Activated CD4-positive, alpha-beta T cell treated with anti-CD3 and anti-CD28 coated beads, Interleukin-2, amount 10 ng/mL, durations not matched to agents 24 days and 14 days (primary cell): ENCODE data around the gene PYGL. TPM values are rescaled to one million over a fixed set of nuclear protein-coding genes. Genes with fewer than 3 reads are reported as not detected.
"Not testable (repeated sequence)": the region's sequence is repeated elsewhere in the genome, so short reads cannot be mapped to it uniquely, and the experiment has no call there.

ENCODE experiments used
- DNase-seq: peaks from one replicate; pipeline ENCODE4 v3.0.0; 2022
- H3K27ac Mint-ChIP-seq: one replicate; pipeline ENCODE4 v1.8.0; 2022; ENCODE audit warnings: mild to moderate bottlenecking, mixed read lengths
- H3K27me3 Mint-ChIP-seq: one replicate; pipeline ENCODE4 v1.8.0; 2022; ENCODE audit warnings: mixed read lengths
- H3K36me3 Mint-ChIP-seq: one replicate; pipeline ENCODE4 v1.8.0; 2022; ENCODE audit warnings: low read depth, mild to moderate bottlenecking, mixed read lengths
- H3K4me1 Mint-ChIP-seq: one replicate; pipeline ENCODE4 v1.8.0; 2021; ENCODE audit warnings: mixed read lengths
- H3K4me3 Mint-ChIP-seq: one replicate; pipeline ENCODE4 v1.8.0; 2022; ENCODE audit warnings: mild to moderate bottlenecking, moderate library complexity, mixed read lengths
- H3K9me3 Mint-ChIP-seq: one replicate; pipeline ENCODE4 v1.8.0; 2021; ENCODE audit warnings: mixed read lengths
- intact Hi-C: fragments of 100-400 bp; cut with micrococcal nuclease; formaldehyde crosslinking; loops from one replicate; pipeline ENCODE4 v1.15.1; 2023
- total RNA-seq: library from RNA; stranded (reverse); gene quantifications from 2 replicates; pipeline ENCODE4 v1.2.3, GENCODE V29; 2022

Gene PYGL
- total RNA-seq, 1 donor from 2014 or later: 0.26 TPM

DNA sequence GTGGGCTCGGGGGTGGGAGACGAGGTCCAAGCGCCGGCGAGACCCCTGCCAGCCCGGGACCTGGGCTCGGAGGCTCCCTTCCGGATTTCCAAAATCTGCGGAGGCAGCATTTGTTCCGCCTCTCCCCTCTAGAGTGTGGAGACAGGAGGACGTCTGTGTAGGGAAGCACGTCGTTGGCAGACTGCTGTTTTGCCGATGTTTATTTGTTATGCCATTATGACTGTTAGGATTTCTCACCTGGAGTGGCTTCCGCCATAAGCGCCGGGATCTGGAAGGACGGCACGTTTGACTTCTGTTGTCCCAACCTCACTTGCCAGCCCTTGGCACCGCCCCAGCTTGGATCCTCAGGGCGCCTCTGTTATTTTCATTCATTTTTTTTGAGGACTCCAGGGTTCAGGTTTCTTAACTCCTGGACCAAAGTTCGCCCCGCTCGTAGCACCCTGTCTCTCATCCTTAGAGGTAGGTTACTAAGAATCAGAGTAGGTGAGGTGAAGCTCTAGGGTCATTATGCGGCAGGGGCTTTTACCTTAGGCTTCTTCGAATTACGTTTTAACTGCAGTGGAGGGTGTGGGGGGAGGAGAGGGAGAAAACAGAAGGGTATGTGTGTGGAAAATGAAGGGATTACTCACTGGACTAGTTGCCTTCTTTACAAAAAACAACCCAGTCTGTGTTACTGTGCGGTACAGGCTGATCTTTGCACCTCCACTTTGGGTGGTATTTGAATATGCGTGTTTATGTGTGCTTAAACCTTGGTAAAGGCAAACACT, 547 bp upstream of the PYGL start:
- peaks cover 39% of the 10 kb centered on the region for H3K27me3 Mint-ChIP-seq
- DNase-seq: peak; percentile 58
- no peaks in the 10 kb centered on the region for H3K9me3 Mint-ChIP-seq
- H3K36me3 Mint-ChIP-seq: no peaks in the 10 kb centered on the region
- H3K4me1 Mint-ChIP-seq: peaks cover 6% of the 10 kb centered on the region
- intact Hi-C loops: loop anchor here (10.0 kb wide), 1 partner anchor 150 kb away; the partner anchor contains the start of gene TRIM9
- H3K27ac Mint-ChIP-seq: peak overlapping the region; percentile 53
- peak overlapping the region; percentile 86 for H3K4me3 Mint-ChIP-seq

DNA sequence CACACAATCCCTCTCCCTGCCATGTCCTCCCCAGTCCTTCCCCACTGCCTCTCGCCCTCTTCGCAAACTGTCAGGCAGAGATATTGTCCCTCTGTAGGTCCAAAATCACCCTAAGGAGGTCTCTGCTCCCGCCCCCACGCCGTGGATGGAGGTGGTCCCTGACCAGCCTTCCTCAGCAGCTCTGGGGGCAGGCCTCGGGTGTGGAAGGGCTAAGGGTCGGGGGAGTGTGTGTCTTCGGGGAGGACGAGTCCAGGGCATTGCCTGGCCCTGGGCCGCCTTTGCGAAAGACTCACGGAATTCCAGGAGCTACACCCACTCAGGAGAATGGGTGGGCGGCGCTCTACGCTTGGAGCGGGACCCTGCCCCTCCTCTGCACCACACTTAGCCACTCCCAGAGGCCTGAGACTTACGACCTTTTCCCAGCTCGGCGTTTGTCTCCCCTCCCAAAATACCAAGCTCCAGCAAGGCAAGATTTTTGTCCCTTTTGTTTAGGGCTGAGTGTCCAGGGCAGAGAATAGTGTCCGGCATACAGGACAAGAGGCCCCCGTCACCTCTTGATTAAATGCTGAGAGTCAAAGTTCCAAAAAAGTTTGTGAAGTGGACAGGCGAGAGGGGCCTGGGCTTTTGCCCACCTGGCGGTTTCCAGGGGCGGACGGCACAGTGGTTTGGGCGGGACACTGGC, 881 bp downstream of the PYGL start:
- Mint-ChIP-seq H3K36me3 (no peaks in the 10 kb centered on the region), H3K27ac (no peak overlapping the region), H3K9me3 (no peaks in the 10 kb centered on the region), H3K4me3 (peak overlapping the region; percentile 73), H3K4me1 (peaks cover 6% of the 10 kb centered on the region), H3K27me3 (peaks cover 39% of the 10 kb centered on the region)
- DNase-seq: peak; percentile 59
- intact Hi-C loops: loop anchor here (10.0 kb wide), 1 partner anchor 151 kb away; the partner anchor contains the start of gene TRIM9

DNA sequence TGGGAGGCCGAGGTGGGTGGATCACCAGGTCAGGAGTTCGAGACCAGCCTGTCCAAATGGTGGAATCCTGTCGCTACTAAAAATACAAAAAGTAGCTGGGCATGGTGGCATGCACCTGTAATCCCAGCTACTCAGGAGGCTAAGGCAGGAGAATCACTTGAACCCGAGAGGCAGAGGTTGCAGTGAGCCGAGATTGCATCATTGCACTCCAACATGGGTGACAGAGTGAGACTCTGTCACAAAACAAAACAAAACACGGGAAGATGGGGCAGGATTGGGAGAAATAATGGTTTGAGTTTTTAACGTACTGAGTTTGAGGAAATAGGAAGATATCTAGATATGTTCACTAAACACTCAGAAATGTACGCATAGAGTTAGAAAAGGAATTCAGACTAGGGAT, 2.6 kb downstream of the PYGL start:
- H3K27me3 Mint-ChIP-seq: peaks cover 37% of the 10 kb centered on the region
- intact Hi-C loops: loop anchor here (10.0 kb wide), 1 partner anchor 153 kb away; the partner anchor contains the start of gene TRIM9

DNA sequence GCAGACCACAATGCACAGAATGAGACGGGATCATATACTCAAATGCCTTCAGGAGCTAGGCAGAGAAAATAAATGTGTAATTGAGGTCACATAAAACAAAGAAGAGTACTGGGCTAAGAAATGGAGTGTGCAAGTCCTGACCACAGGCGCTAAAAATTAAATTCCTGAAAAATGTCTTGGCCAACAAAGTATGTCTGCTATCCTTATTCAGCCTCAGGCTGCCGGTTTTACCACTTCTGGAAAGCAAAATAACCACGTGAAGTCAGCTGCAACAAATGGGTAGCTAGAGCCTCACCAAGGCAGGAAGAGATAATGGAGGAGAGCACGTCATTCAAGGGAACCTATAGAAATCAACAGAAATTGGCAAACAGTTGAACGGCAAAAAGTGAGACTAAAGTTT, 3.1 kb downstream of the PYGL start:
- Mint-ChIP-seq H3K9me3 (no peaks in the 10 kb centered on the region), H3K4me1 (peaks cover 8% of the 10 kb centered on the region), H3K27ac (no peak overlapping the region), H3K36me3 (no peaks in the 10 kb centered on the region), H3K27me3 (peaks cover 36% of the 10 kb centered on the region), H3K4me3 (no peak overlapping the region)
- no peak for DNase-seq
- intact Hi-C loops: loop anchor here (10.0 kb wide), 1 partner anchor 154 kb away; the partner anchor contains the start of gene TRIM9

More for the DNA sequence above, 2.6 kb downstream of the PYGL start:
- not testable (repeated sequence) for H3K4me3 Mint-ChIP-seq, H3K9me3 Mint-ChIP-seq, H3K4me1 Mint-ChIP-seq, H3K27ac Mint-ChIP-seq, DNase-seq, H3K36me3 Mint-ChIP-seq

DNA sequence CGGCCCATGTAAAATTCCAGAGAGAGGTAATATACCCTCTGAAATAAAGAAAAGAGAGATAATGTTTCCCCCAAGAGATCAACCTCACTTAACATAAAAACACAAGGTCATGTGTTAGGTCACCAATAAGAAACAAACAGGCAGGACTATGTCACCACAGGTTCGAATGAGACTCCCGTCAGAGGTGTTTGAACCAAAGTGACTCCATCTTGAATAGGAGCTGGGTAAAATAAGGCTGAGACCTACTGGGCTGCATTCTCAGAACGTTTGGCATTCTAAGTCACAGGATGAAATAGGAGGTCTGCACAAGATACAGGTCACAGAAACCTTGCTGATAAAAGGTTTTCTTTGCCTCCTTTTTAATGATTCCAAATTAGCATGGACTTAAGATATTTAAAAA, 6.5 kb downstream of the PYGL start:
- H3K4me3 Mint-ChIP-seq: no peak overlapping the region
- no peaks in the 10 kb centered on the region for H3K9me3 Mint-ChIP-seq
- no peak overlapping the region for H3K27ac Mint-ChIP-seq
- no peaks in the 10 kb centered on the region for H3K36me3 Mint-ChIP-seq
- peaks cover 2% of the 10 kb centered on the region for H3K4me1 Mint-ChIP-seq
- intact Hi-C loops: no loop called here
- no peak for DNase-seq
- peaks cover 21% of the 10 kb centered on the region for H3K27me3 Mint-ChIP-seq

DNA sequence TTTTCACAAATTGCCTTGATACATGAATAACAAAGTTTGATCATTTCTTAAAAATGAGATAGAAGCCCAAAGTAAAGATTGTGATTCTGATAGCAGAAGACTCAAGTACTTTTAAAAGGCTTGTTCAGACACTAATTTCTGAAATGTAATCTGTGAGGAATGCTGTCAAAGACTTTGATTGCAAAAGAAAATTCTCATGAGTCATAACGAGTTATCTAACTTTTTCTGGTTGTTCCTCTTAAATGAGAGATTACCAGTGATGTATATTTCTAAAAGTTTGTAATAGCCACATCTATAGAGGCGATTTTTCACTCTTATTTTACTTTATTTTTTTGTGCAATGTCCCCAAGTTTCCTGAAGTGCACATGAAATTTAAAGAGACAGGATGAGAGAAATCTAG, 7.0 kb downstream of the PYGL start:
- no peaks in the 10 kb centered on the region for H3K9me3 Mint-ChIP-seq
- DNase-seq: no peak
- H3K36me3 Mint-ChIP-seq: no peaks in the 10 kb centered on the region
- peaks cover 19% of the 10 kb centered on the region for H3K27me3 Mint-ChIP-seq
- H3K4me3 Mint-ChIP-seq: no peak overlapping the region
- peaks cover 2% of the 10 kb centered on the region for H3K4me1 Mint-ChIP-seq
- H3K27ac Mint-ChIP-seq: no peak overlapping the region
- intact Hi-C loops: no loop called here

DNA sequence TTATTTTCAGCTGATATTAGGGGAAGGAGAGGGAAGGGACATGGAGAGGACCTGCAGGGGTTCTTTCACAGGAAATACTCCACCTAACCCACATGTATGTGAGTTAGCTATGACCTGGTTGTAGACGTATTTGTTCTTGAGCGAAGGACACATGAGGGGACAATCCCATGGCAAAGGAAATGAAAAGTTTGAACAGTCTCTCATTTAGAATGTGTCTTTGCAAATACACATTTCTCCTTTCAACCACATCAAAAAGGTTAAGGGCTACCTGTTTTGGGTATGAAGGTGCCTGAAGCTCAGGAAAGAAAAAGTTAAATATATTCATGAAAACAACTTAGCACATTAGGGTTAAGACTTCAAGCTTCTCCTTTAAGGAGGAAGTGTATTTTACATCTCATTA, 7.4 kb downstream of the PYGL start:
- H3K9me3 Mint-ChIP-seq: no peaks in the 10 kb centered on the region
- H3K4me3 Mint-ChIP-seq: no peak overlapping the region
- H3K36me3 Mint-ChIP-seq: no peaks in the 10 kb centered on the region
- peaks cover 2% of the 10 kb centered on the region for H3K4me1 Mint-ChIP-seq
- DNase-seq: no peak
- H3K27me3 Mint-ChIP-seq: peaks cover 16% of the 10 kb centered on the region
- intact Hi-C loops: no loop called here
- no peak overlapping the region for H3K27ac Mint-ChIP-seq

DNA sequence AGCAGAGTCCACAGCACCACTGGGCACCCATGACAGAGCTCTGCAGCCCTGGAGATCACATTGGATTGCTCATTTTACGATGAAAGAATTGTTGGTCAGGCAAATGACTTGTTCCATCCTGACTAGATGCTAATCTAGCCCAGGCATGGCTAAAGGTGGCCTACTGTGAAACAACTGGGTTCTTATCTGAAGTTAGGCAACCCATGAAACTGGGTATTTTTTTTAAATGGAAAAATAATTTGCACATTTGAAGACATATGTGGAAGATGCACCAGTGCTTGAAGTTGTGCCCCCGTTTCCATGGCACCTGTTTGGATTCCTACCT, 8.3 kb downstream of the PYGL start:
- intact Hi-C loops: no loop called here
- Mint-ChIP-seq H3K4me1 (peaks cover 2% of the 10 kb centered on the region), H3K27me3 (peaks cover 11% of the 10 kb centered on the region), H3K9me3 (no peaks in the 10 kb centered on the region), H3K36me3 (no peaks in the 10 kb centered on the region), H3K4me3 (no peak overlapping the region), H3K27ac (no peak overlapping the region)
- no peak for DNase-seq

DNA sequence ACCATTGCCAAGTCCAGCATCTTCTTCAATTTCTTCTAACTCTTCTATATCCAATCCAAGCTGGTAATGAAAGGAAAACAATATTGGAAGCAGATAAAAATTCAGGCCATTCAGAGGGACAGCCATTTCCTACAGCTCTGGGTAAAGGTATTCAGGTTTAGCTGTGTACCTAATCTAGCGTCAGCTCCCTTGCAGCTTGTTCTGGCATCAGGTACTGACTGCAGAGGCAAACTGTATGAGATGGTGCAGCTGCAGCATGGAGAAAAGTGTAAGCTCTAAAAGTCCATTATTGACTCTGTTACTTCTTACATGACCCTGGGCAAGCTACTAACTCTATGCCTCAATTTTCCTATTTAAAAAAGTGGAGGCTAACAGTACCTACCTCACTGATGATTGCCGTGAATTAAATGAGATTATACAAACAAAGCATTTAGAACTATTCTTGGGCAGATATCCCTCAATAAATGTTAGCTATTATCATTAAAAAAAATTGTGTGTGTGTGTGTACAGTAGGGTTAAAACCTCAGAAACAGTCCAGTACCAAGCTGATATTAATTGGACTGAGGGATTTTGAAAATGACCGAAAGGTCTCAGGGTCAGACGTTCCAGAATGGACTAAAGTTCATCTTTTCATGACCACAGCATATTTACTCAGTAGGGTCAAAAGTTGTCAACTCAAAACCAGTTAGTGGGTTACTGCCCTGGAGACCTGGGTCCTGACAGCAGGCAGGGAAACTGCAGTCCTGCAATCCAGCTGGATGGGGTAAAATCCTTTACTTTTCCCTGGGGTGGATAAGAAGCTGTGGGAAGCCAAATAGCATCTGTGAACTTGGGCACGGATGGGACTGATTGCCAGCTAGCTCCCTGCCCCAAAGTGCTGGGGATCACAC, 8.9 kb downstream of the PYGL start:
- no peak overlapping the region for H3K4me3 Mint-ChIP-seq
- H3K4me1 Mint-ChIP-seq: peaks cover 2% of the 10 kb centered on the region
- no peaks in the 10 kb centered on the region for H3K36me3 Mint-ChIP-seq
- no peak for DNase-seq
- intact Hi-C loops: no loop called here
- peaks cover 8% of the 10 kb centered on the region for H3K27me3 Mint-ChIP-seq
- no peak overlapping the region for H3K27ac Mint-ChIP-seq
- H3K9me3 Mint-ChIP-seq: no peaks in the 10 kb centered on the region

DNA sequence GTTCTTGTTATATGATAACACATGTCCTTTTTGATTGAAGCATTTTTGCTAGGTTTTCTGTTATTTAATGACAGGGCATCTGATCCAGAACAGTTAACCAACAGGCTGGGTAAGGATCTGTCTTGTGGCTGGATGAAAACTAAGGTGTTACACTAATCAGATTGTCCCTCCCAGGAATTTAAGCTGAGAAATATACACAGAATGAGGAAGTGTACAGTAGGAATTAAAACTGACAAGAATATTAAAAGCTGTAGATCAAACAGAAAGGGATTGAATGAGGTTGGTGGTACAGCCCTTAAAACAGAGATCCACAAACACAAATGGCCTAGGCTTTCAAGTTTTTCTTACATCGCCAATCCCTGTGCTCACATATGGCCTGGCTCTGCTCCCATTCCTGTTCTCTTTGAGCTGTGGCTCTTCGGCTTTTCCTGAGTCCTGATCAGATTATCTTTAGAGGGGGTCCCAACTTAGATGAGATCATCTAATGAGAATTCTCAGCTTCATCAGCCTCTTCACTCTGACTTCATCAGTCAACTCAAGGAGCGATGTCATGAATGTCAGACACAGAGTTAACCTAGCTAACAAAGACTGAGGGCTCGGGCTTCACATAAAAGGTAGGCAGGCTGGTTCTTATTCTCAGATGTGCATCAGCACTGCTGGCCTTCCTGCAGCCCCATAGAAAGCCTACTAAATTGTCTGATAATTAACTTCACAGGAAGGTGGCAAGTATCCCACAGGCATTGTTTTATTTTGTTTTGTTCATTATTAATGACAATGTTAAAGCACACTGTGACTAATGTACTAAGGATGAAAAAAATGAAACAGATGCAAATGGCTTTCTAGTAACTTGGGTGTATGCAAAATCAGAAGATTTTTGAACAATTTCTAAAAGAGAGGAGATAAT, 11.4 kb downstream of the PYGL start:
- no peaks in the 10 kb centered on the region for H3K36me3 Mint-ChIP-seq
- intact Hi-C loops: no loop called here
- H3K27ac Mint-ChIP-seq: no peak overlapping the region
- no peak overlapping the region for H3K4me3 Mint-ChIP-seq
- H3K4me1 Mint-ChIP-seq: peaks cover 2% of the 10 kb centered on the region
- no peaks in the 10 kb centered on the region for H3K9me3 Mint-ChIP-seq
- peaks cover 10% of the 10 kb centered on the region for H3K27me3 Mint-ChIP-seq
- DNase-seq: no peak

DNA sequence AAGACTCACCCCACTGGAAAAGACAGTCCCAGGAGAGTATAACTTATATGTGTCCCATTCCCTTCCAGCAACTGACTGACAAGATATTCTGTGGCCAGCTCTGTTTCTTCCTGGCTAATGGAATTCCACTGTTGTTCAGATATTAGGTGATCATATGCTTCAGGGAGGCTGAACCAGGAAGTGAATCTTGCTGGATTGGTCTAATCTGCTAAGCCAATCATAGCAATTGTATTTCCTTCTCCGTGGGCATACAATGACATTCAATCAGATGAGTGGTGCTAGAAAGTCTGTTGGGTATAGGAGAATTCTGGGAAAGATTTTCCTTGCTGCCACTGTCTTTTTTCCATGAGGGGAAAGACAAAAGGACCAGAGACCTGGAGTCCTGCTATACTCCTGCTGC, 12.1 kb downstream of the PYGL start:
- intact Hi-C loops: no loop called here
- no peak overlapping the region for H3K27ac Mint-ChIP-seq
- no peak overlapping the region for H3K4me3 Mint-ChIP-seq
- DNase-seq: no peak
- peaks cover 2% of the 10 kb centered on the region for H3K4me1 Mint-ChIP-seq
- peaks cover 7% of the 10 kb centered on the region for H3K27me3 Mint-ChIP-seq
- H3K9me3 Mint-ChIP-seq: no peaks in the 10 kb centered on the region
- no peaks in the 10 kb centered on the region for H3K36me3 Mint-ChIP-seq

DNA sequence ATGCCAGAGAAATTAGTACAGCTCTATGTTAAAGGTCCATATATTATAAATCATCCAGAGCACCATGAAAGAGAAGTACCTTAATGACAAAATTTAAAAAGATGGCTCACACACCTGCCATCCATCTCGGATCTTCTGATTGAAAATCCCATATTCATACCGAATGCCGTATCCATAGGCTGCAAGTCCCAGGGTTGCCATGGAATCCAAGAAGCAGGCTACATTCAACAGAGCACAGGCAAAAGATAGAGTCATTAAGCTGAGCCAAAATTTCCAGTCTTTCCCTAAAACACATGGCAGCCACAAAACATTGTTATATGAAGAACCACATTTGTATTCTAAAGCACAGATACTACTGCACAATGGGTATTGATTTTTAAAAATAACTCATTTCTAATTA, 12.7 kb downstream of the PYGL start:
- Mint-ChIP-seq H3K27ac (no peak overlapping the region), H3K36me3 (no peaks in the 10 kb centered on the region)

DNA sequence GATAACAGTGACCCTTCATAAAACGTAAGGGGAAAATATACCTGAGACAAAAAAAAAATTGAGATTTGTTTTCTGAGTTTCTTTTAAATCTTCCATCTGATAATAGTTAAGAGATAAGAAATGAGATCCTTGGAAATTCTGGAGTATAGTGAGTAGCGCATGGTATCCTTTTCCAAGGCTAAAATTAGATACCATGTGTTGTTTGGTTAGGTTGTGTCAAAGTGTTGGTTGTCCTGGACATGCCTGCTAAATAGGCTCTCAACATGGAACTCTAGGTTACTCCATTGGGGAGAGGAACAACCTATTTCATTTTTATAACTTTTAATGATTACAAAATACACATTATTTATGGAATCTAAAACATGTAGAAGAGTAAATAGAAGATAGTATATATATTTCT, 14.8 kb downstream of the PYGL start:
- H3K27ac Mint-ChIP-seq: no peak overlapping the region
- H3K4me1 Mint-ChIP-seq: no peaks in the 10 kb centered on the region
- no peaks in the 10 kb centered on the region for H3K36me3 Mint-ChIP-seq
- no peak overlapping the region for H3K4me3 Mint-ChIP-seq
- DNase-seq: no peak
- H3K9me3 Mint-ChIP-seq: no peaks in the 10 kb centered on the region
- peaks cover 9% of the 10 kb centered on the region for H3K27me3 Mint-ChIP-seq
- intact Hi-C loops: no loop called here

More for the DNA sequence above, 12.7 kb downstream of the PYGL start:
- no peak overlapping the region for H3K4me3 Mint-ChIP-seq
- no peak for DNase-seq
- no peaks in the 10 kb centered on the region for H3K9me3 Mint-ChIP-seq
- intact Hi-C loops: no loop called here
- peaks cover 7% of the 10 kb centered on the region for H3K27me3 Mint-ChIP-seq
- no peaks in the 10 kb centered on the region for H3K4me1 Mint-ChIP-seq
